Muscle layer of colon (tissue), 2 donors: Measurements from ENCODE around the gene EVI5.

ENCODE experiments used
- H3K27ac ChIP-seq: one replicate; pipeline ENCODE4 v1.7.0; 2013; ENCODE audit warnings: low read depth, mild to moderate bottlenecking, low read length, moderate library complexity
- H3K27me3 ChIP-seq, 2 donors: one replicate each; pipeline ENCODE4 v1.7.0; 2013; ENCODE audit warnings: low read length in 2 of 2, mild to moderate bottlenecking in 2 of 2; ENCODE audit not compliant: insufficient read depth in 2 of 2, control insufficient read depth in 1 of 2
- H3K36me3 ChIP-seq: one replicate; pipeline ENCODE4 v1.7.0; 2013; ENCODE audit warnings: mild to moderate bottlenecking, low read length; ENCODE audit not compliant: insufficient read depth
- H3K4me1 ChIP-seq: one replicate; pipeline ENCODE4 v1.7.0; 2013; ENCODE audit warnings: mild to moderate bottlenecking, low read length; ENCODE audit not compliant: insufficient read depth
- H3K4me3 ChIP-seq, 2 donors: one replicate each; pipeline ENCODE4 v1.7.0; 2013; ENCODE audit warnings: low read length in 2 of 2, low read depth in 1 of 2, mild to moderate bottlenecking in 1 of 2, moderate library complexity in 1 of 2
- H3K9ac ChIP-seq: one replicate; pipeline ENCODE4 v1.7.0; 2013; ENCODE audit warnings: low read length
- H3K9me3 ChIP-seq: one replicate; pipeline ENCODE4 v1.7.0; 2013; ENCODE audit warnings: mild to moderate bottlenecking, low read length
- donor health status: abdominal sarcoma.
- donor health status: Adenocarcinoma of cecum.

EVI5 gene

GRCh38 chr1:92784639-92785500 is at the start of gene EVI5:
Gene EVI5 (minus strand): TSS chr1:92785108. CDS start chr1:92736546, 48,562 bp downstream.
- H3K4me1 ChIP-seq: peaks cover 7% of the 10 kb centered on the region
- H3K9ac ChIP-seq: peak within 1 kb of the TSS; percentile 94
- H3K36me3 ChIP-seq: no peaks in the 10 kb centered on the region
- H3K27ac ChIP-seq: peak within 1 kb of the TSS; percentile 99
- H3K9me3 ChIP-seq: no peaks in the 10 kb centered on the region
- peak within 1 kb of the TSS; percentile 85 to 96 for H3K4me3 ChIP-seq
- H3K27me3 ChIP-seq: no peaks in the 10 kb centered on the region

GRCh38 chr1:92834617-92835016 is 49.7 kb upstream of the EVI5 start:
- Histone ChIP-seq H3K4me3 (peak overlapping the region in 1 of 2 donors; percentile 12), H3K4me1 (peaks cover 42% of the 10 kb centered on the region), H3K9me3 (no peaks in the 10 kb centered on the region), H3K9ac (no peak overlapping the region), H3K27me3 (no peaks in the 10 kb centered on the region), H3K36me3 (peaks cover 53% of the 10 kb centered on the region), H3K27ac (peak overlapping the region; percentile 10)

- H3K9ac ChIP-seq: peak overlapping the region; percentile 90
- H3K9me3 ChIP-seq: no peaks in the 10 kb centered on the region
- peak overlapping the region in 1 of 2 donors; percentile 24 for H3K4me3 ChIP-seq
- peaks cover 36% of the 10 kb centered on the region for H3K4me1 ChIP-seq
- H3K36me3 ChIP-seq: peaks cover 49% of the 10 kb centered on the region
- H3K27ac ChIP-seq: peak overlapping the region; percentile 99
- H3K27me3 ChIP-seq: no peaks in the 10 kb centered on the region
These were observed 48.9 kb upstream of the EVI5 start for GRCh38 chr1:92833840-92834239.

- Histone ChIP-seq H3K9me3 (no peaks in the 10 kb centered on the region), H3K27me3 (no peaks in the 10 kb centered on the region), H3K4me3 (peak overlapping the region; percentile 96 to 97), H3K9ac (peak overlapping the region; percentile 90), H3K27ac (peak overlapping the region; percentile 99), H3K36me3 (peaks cover 36% of the 10 kb centered on the region), H3K4me1 (peaks cover 36% of the 10 kb centered on the region)
These were observed 47.7 kb upstream of the EVI5 start for GRCh38 chr1:92832537-92833114.

GRCh38 chr1:92831762-92832536 is 47.0 kb upstream of the EVI5 start, which contains the start of gene RPL5:
Gene RPL5 (plus strand): TSS chr1:92832040. CDS start chr1:92832115, 75 bp downstream.
- peaks cover 36% of the 10 kb centered on the region for H3K4me1 ChIP-seq
- H3K9me3 ChIP-seq: no peaks in the 10 kb centered on the region
- H3K4me3 ChIP-seq: peak within 1 kb of the TSS; percentile 96 to 97
- no peaks in the 10 kb centered on the region for H3K27me3 ChIP-seq
- H3K36me3 ChIP-seq: peaks cover 31% of the 10 kb centered on the region
- H3K9ac ChIP-seq: peak within 1 kb of the TSS; percentile 90
- H3K27ac ChIP-seq: peak within 1 kb of the TSS; percentile 99

GRCh38 chr1:92831368-92831761 is 46.5 kb upstream of the EVI5 start:
- H3K27ac ChIP-seq: no peak overlapping the region

GRCh38 chr1:92826792-92827191 is 41.9 kb upstream of the EVI5 start:
- H3K9ac ChIP-seq: no peak overlapping the region
- H3K27ac ChIP-seq: no peak overlapping the region
- no peaks in the 10 kb centered on the region for H3K36me3 ChIP-seq
- no peaks in the 10 kb centered on the region for H3K27me3 ChIP-seq
- no peaks in the 10 kb centered on the region for H3K9me3 ChIP-seq
- H3K4me1 ChIP-seq: no peaks in the 10 kb centered on the region
- no peak overlapping the region for H3K4me3 ChIP-seq

More at GRCh38 chr1:92831368-92831761, 46.5 kb upstream of the EVI5 start:
- Histone ChIP-seq H3K36me3 (peaks cover 25% of the 10 kb centered on the region), H3K4me3 (peak overlapping the region in 1 of 2 donors; percentile 97), H3K9me3 (no peaks in the 10 kb centered on the region), H3K9ac (peak overlapping the region; percentile 90), H3K27me3 (no peaks in the 10 kb centered on the region), H3K4me1 (peaks cover 34% of the 10 kb centered on the region)

GRCh38 chr1:92822879-92823278 is 38.0 kb upstream of the EVI5 start:
- Histone ChIP-seq H3K27me3 (no peaks in the 10 kb centered on the region), H3K9me3 (no peaks in the 10 kb centered on the region), H3K9ac (no peak overlapping the region), H3K4me3 (no peak overlapping the region), H3K27ac (no peak overlapping the region), H3K36me3 (no peaks in the 10 kb centered on the region), H3K4me1 (no peaks in the 10 kb centered on the region)

- H3K9me3 ChIP-seq: no peaks in the 10 kb centered on the region
These were observed 35.6 kb upstream of the EVI5 start for GRCh38 chr1:92820551-92820950.

GRCh38 chr1:92820024-92820423 is 35.1 kb upstream of the EVI5 start:
- no peak overlapping the region for H3K4me3 ChIP-seq
- no peaks in the 10 kb centered on the region for H3K36me3 ChIP-seq
- no peak overlapping the region for H3K9ac ChIP-seq
- no peaks in the 10 kb centered on the region for H3K9me3 ChIP-seq
- no peaks in the 10 kb centered on the region for H3K27me3 ChIP-seq
- H3K27ac ChIP-seq: no peak overlapping the region
- H3K4me1 ChIP-seq: no peaks in the 10 kb centered on the region

More at GRCh38 chr1:92820551-92820950, 35.6 kb upstream of the EVI5 start:
- no peaks in the 10 kb centered on the region for H3K36me3 ChIP-seq
- H3K27ac ChIP-seq: no peak overlapping the region
- no peak overlapping the region for H3K9ac ChIP-seq
- H3K4me1 ChIP-seq: no peaks in the 10 kb centered on the region
- H3K27me3 ChIP-seq: no peaks in the 10 kb centered on the region
- H3K4me3 ChIP-seq: no peak overlapping the region
